Fibroblast of the aortic adventitia (primary cell): ENCODE data around the gene IGSF8. TPM values are rescaled to one million over a fixed set of nuclear protein-coding genes. Genes with fewer than 3 reads are reported as not detected.

Source experiments
- DNase-seq: peaks from one replicate; pipeline ENCODE4 v3.0.0-alpha.2; 2010; ENCODE audit warnings: low read depth
- H3K4me3 ChIP-seq: 2 replicates; pipeline ENCODE4 v1.5.1; 2011; ENCODE audit warnings: low read depth, mild to moderate bottlenecking, control low read depth, low read length, moderate library complexity
- CTCF ChIP-seq: IDR thresholded peaks from 2 replicates; pipeline ENCODE4 v1.5.1; 2011; ENCODE audit warnings: mild to moderate bottlenecking, low read length, control low read depth, inconsistent platforms; ENCODE audit not compliant: insufficient read depth
- total RNA-seq: library from RNA; depleted of rRNA; stranded (reverse); fragments of >200 nt; gene quantifications from 2 replicates; pipeline ENCODE4 v1.2.3, GENCODE V29; 2012; ENCODE audit warnings: low replicate concordance

Gene IGSF8
- total RNA-seq, 1 donor, result 10.8 TPM

- H3K4me3 ChIP-seq, result no peak overlapping the region
- DNase-seq, result no peak
- no peak for TF ChIP-seq CTCF
These were observed 49.3 kb downstream of the IGSF8 start for GRCh38 chr1:160049101-160049500.

- no peak for DNase-seq
- no peak overlapping the region for H3K4me3 ChIP-seq
- no peak for TF ChIP-seq CTCF
These were observed 50.1 kb downstream of the IGSF8 start for GRCh38 chr1:160048335-160048734.

GRCh38 chr1:160047111-160047991, 51.1 kb downstream of the IGSF8 start:
- no peak for TF ChIP-seq CTCF
- H3K4me3 ChIP-seq, result no peak overlapping the region
- DNase-seq, result no peak

- DNase-seq, result peak; percentile 58
- no peak overlapping the region for H3K4me3 ChIP-seq
- TF ChIP-seq CTCF, result peak; percentile 53
These were observed 51.8 kb downstream of the IGSF8 start for GRCh38 chr1:160046494-160047110.

- no peak overlapping the region for H3K4me3 ChIP-seq
- DNase-seq, result no peak
- no peak for TF ChIP-seq CTCF
These were observed 52.8 kb downstream of the IGSF8 start for GRCh38 chr1:160045653-160046052.

- TF ChIP-seq CTCF, result no peak
- no peak for DNase-seq
- no peak overlapping the region for H3K4me3 ChIP-seq
These were observed 54.9 kb downstream of the IGSF8 start for GRCh38 chr1:160043543-160043942.

Other genes with a start within 250 kb of the IGSF8 start
- gene VSIG8, start 236.0 kb downstream of the IGSF8 start, total RNA-seq, result not detected in 2 replicates
- gene CFAP45, start 198.5 kb downstream of the IGSF8 start, total RNA-seq, result 0.27 and 1.4 TPM in 2 replicates
- 62.4 and 228 TPM in 2 replicates for gene TAGLN2, start 173.1 kb downstream of the IGSF8 start, total RNA-seq
- gene IGSF9, start 153.0 kb downstream of the IGSF8 start, total RNA-seq, result 2.0 TPM in 1 of 2 replicates, not detected in the other
- gene SLAMF9, start 144.4 kb downstream of the IGSF8 start, total RNA-seq, result not detected in 2 replicates
- gene PIGM, start 66.6 kb downstream of the IGSF8 start, total RNA-seq, result 3.3 and 7.7 TPM in 2 replicates
- not detected in 2 replicates for gene KCNJ10, start 28.5 kb downstream of the IGSF8 start, total RNA-seq
- gene KCNJ9, start 17.1 kb downstream of the IGSF8 start, total RNA-seq, result 0.08 TPM in 1 of 2 replicates, not detected in the other
- 0.27 TPM in 1 of 2 replicates, not detected in the other for gene ATP1A2, start 17.1 kb upstream of the IGSF8 start, total RNA-seq
- gene ATP1A4, start 53.0 kb upstream of the IGSF8 start, total RNA-seq, result not detected in 2 replicates
- gene CASQ1, start 92.0 kb upstream of the IGSF8 start, total RNA-seq, result 0.18 TPM in 1 of 2 replicates, not detected in the other
- 72.1 and 224 TPM in 2 replicates for gene PEA15, start 106.8 kb upstream of the IGSF8 start, total RNA-seq
- 63.0 and 76.6 TPM in 2 replicates for gene DCAF8, start 163.9 kb upstream of the IGSF8 start, total RNA-seq
- gene PEX19, start 186.5 kb upstream of the IGSF8 start, total RNA-seq, result 39.1 and 55.1 TPM in 2 replicates
- gene COPA, start 244.6 kb upstream of the IGSF8 start, total RNA-seq, result 220 and 248 TPM in 2 replicates
- 60.6 and 79.3 TPM in 2 replicates for gene NCSTN, start 244.8 kb upstream of the IGSF8 start, total RNA-seq